Activated CD8-positive, alpha-beta T cell treated with anti-CD3 and anti-CD28 coated beads, Interleukin-2, amount 10 ng/mL, durations not matched to agents 7 days and 5 days (primary cell): ENCODE measurements around the gene TTC39C. TPM values are rescaled to one million over a fixed set of nuclear protein-coding genes. Genes with fewer than 3 reads are reported as not detected.

Experiments used
- ATAC-seq: fragments of 150-1000 bp; cut with Tn5 transposase; one replicate; pipeline ENCODE4 v1.10.0; 2021; ENCODE audit warnings: moderate library complexity
- CTCF ChIA-PET: fragments of 350-600 bp; sonication (Branson Sonifier 250); formaldehyde crosslinking; loops from one replicate; lab custom pipeline; 2021; ENCODE audit warnings: antibody characterized with exemption; lab: Charles Lee
- POLR2A ChIA-PET: fragments of 350-600 bp; sonication (Branson Sonifier 250); formaldehyde crosslinking; loops from one replicate; lab custom pipeline; 2021; ENCODE audit warnings: antibody characterized with exemption; lab: Charles Lee
- DNase-seq: peaks from one replicate; pipeline ENCODE4 v3.0.0-alpha.2; 2020
- H3K27ac Mint-ChIP-seq: one replicate; pipeline ENCODE4 v1.8.0; 2021; ENCODE audit warnings: mild to moderate bottlenecking, mixed read lengths
- H3K27me3 Mint-ChIP-seq: one replicate; pipeline ENCODE4 v1.8.0; 2021; ENCODE audit warnings: low read depth, mixed read lengths
- H3K36me3 Mint-ChIP-seq: one replicate; pipeline ENCODE4 v1.8.0; 2021; ENCODE audit warnings: low read depth, mixed read lengths
- H3K4me1 Mint-ChIP-seq: one replicate; pipeline ENCODE4 v1.8.0; 2021; ENCODE audit warnings: low read depth, mixed read lengths
- H3K4me3 Mint-ChIP-seq: one replicate; pipeline ENCODE4 v1.8.0; 2021; ENCODE audit warnings: mild to moderate bottlenecking, mixed read lengths
- H3K9me3 Mint-ChIP-seq: one replicate; pipeline ENCODE4 v1.8.0; 2022; ENCODE audit warnings: mixed read lengths; ENCODE audit not compliant: insufficient read depth
- total RNA-seq, 2 experiments: library from RNA; stranded (reverse); gene quantifications; one replicate each; pipeline ENCODE4 v1.2.3, GENCODE V29; 2021

Gene TTC39C
- total RNA-seq, 2 experiments from 2014 or later: 71.5 to 72.2 TPM

DNA sequence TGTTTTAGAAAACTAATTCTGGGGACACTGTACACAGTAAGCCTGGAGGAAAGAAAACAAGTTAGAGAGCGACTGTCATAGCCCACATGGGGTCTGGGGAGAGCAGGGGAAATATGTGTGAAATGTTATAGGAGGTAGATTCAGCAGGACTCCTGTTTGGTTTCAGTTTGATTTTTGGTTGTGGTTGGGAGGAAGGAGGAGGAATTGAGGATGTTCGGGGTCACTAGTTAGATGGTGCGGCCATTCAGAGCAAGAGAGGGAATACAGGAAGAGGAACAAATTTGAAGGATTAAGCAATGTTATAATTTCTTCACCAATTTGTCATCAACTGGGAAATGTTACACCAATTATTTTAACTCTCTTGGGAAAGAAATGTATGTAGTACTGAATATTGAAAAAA is 25.1 kb downstream of the TTC39C start:
- Mint-ChIP-seq H3K4me1 (peaks cover 37% of the 10 kb centered on the region), H3K9me3 (no peaks in the 10 kb centered on the region), H3K36me3 (peaks cover 42% of the 10 kb centered on the region), H3K27me3 (no peaks in the 10 kb centered on the region), H3K27ac (peak overlapping the region; percentile 1), H3K4me3 (no peak overlapping the region)
- DNase-seq (no peak), ATAC-seq (no peak)
- POLR2A ChIA-PET: no interaction called here
- CTCF ChIA-PET: no interaction called here

DNA sequence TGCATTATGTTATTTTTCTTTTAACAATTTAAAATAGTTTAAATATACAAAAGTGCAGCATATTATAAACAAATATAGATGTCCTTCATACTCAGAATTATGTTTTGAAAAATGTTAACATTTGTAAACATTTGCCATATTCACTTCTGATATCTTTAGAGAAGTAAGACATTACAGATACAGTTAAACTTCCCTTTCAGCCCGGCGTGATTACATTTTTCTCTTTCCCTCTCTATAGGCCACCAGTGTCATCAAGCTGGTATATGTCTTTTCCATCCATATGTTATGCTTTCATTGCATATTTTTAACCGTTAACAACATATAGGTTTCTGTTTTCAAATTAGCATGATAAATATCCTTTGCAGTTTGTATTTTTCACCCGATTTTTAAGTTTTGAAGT is 27.1 kb downstream of the TTC39C start:
- Mint-ChIP-seq H3K27me3 (no peaks in the 10 kb centered on the region), H3K27ac (no peak overlapping the region), H3K36me3 (peaks cover 36% of the 10 kb centered on the region), H3K4me3 (no peak overlapping the region), H3K9me3 (no peaks in the 10 kb centered on the region), H3K4me1 (peaks cover 37% of the 10 kb centered on the region)
- ChIA-PET CTCF (interaction anchor here (0.9 kb wide), 1 partner anchor 14 kb away, joined by 3 read pairs; no protein-coding TSS in a partner anchor), POLR2A (interaction anchor here (0.6 to 1.0 kb wide), 3 partner anchors 41 to 224 kb away, joined by 3 to 6 read pairs (median 3); no protein-coding TSS in a partner anchor)
- DNase-seq (no peak), ATAC-seq (no peak)

- peaks cover 27% of the 10 kb centered on the region for H3K36me3 Mint-ChIP-seq
- no peak overlapping the region for H3K27ac Mint-ChIP-seq
- no peak overlapping the region for H3K4me3 Mint-ChIP-seq
- H3K4me1 Mint-ChIP-seq: peaks cover 29% of the 10 kb centered on the region
- no peaks in the 10 kb centered on the region for H3K27me3 Mint-ChIP-seq
- no peaks in the 10 kb centered on the region for H3K9me3 Mint-ChIP-seq
- POLR2A ChIA-PET: no interaction called here
- no peak for ATAC-seq
- CTCF ChIA-PET: interaction anchor here (0.7 to 0.9 kb wide), 3 partner anchors 12 to 88 kb away, joined by 3 read pairs; no protein-coding TSS in a partner anchor
- DNase-seq: no peak
These were observed 28.8 kb downstream of the TTC39C start for GRCh38 chr18:24043403-24043802.

GRCh38 chr18:24048261-24048660 is 33.7 kb downstream of the TTC39C start:
- Mint-ChIP-seq H3K27ac (no peak overlapping the region), H3K36me3 (peaks cover 28% of the 10 kb centered on the region), H3K4me3 (no peak overlapping the region), H3K9me3 (no peaks in the 10 kb centered on the region), H3K4me1 (peaks cover 44% of the 10 kb centered on the region), H3K27me3 (no peaks in the 10 kb centered on the region)
- no peak for DNase-seq
- POLR2A ChIA-PET: no interaction called here
- ATAC-seq: no peak
- CTCF ChIA-PET: interaction anchor here (1.1 kb wide), 1 partner anchor 129 kb away, joined by 4 read pairs; no protein-coding TSS in a partner anchor

GRCh38 chr18:24049142-24049541 is 34.6 kb downstream of the TTC39C start:
- ChIA-PET CTCF (no interaction called here), POLR2A (no interaction called here)
- Mint-ChIP-seq H3K4me1 (peaks cover 51% of the 10 kb centered on the region), H3K36me3 (peaks cover 26% of the 10 kb centered on the region), H3K9me3 (no peaks in the 10 kb centered on the region), H3K27ac (no peak overlapping the region), H3K27me3 (no peaks in the 10 kb centered on the region), H3K4me3 (no peak overlapping the region)
- no peak for ATAC-seq
- no peak for DNase-seq

DNA sequence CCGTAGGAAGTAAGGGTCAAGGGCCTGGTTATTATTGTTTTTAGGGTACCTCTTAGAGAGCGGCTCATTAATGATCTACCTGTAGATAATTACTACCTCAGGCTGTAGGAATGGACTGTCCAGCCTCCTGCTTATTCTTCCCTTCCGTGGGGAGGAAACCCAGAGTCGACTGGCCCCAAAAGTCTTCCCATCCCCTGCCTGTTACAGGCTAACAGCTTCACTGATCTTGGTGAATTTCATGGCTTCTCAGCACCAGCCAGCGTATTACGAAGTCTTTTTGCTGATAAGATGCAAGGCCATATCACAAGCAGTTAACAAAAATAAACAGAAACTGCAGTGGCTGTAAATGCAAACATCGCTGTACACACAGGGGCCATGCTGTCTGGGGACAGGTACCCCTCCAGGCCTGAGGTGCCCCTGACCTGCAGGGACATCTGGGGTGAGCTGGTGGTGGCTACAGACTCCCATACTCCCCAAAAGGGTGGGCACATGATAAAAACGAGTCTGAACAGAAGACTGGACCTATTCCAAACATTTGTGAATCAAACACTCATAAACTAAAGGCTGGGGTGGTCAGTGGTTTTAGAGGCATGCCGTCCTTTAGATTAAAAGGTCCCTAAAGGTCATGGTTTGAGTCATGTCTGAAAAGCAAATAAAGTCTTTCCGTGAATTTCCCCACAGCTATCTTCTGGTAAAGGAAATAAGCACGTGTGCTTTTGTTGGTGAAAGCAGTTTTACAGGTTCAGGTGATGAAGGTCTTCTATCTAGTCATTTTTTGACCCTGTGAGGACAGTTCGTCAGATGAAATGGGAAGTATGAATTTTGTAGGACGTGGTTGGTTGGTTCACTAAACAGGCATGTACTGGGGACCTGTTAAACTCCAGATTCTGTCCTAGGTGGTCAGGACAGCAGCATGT is 36.7 kb downstream of the TTC39C start:
- H3K9me3 Mint-ChIP-seq: no peaks in the 10 kb centered on the region
- H3K4me1 Mint-ChIP-seq: peaks cover 68% of the 10 kb centered on the region
- no peak for ATAC-seq
- peak overlapping the region; percentile 47 for H3K27ac Mint-ChIP-seq
- ChIA-PET POLR2A (interaction anchor here (0.6 kb wide), 1 partner anchor 17 kb away, joined by 3 read pairs; no protein-coding TSS in a partner anchor), CTCF (interaction anchor here (0.9 to 1.3 kb wide), 2 partner anchors 19 to 30 kb away, joined by 3 read pairs; no protein-coding TSS in a partner anchor)
- H3K27me3 Mint-ChIP-seq: no peaks in the 10 kb centered on the region
- no peak for DNase-seq
- H3K36me3 Mint-ChIP-seq: peaks cover 26% of the 10 kb centered on the region
- peak overlapping the region; percentile 18 for H3K4me3 Mint-ChIP-seq

DNA sequence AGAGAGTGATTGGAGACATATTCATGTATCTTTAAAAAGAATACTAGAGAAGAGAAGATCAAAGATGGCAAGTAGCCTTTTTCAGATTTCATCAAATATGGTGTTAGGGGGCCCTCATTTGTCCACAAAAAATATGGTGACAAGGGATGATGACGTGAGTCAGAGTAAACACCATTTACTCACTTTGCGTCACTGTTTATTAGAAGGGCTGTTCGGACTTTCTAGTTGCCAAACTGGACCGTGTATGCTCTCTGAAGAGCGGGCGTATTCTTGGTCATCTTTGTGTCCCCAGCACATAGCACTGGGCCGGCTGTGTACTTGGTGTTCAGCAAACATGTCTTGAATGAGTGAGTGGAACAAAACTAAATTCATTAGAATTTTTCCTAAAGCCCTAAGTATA is 37.5 kb downstream of the TTC39C start:
- Mint-ChIP-seq H3K27me3 (no peaks in the 10 kb centered on the region), H3K9me3 (no peaks in the 10 kb centered on the region), H3K4me1 (peaks cover 72% of the 10 kb centered on the region), H3K36me3 (peaks cover 30% of the 10 kb centered on the region), H3K27ac (no peak overlapping the region), H3K4me3 (no peak overlapping the region)
- ChIA-PET POLR2A (no interaction called here), CTCF (no interaction called here)
- no peak for DNase-seq
- ATAC-seq: no peak

- no peak for DNase-seq
- peaks cover 69% of the 10 kb centered on the region for H3K4me1 Mint-ChIP-seq
- H3K4me3 Mint-ChIP-seq: no peak overlapping the region
- H3K27ac Mint-ChIP-seq: peak overlapping the region; percentile 37
- H3K9me3 Mint-ChIP-seq: no peaks in the 10 kb centered on the region
- no peaks in the 10 kb centered on the region for H3K27me3 Mint-ChIP-seq
- ATAC-seq: no peak
- CTCF ChIA-PET: interaction anchor here (1.0 to 1.3 kb wide), 3 partner anchors 23 to 134 kb away, joined by 3 to 4 read pairs (median 3); no protein-coding TSS in a partner anchor
- peaks cover 37% of the 10 kb centered on the region for H3K36me3 Mint-ChIP-seq
- POLR2A ChIA-PET: no interaction called here
These were observed 38.7 kb downstream of the TTC39C start for GRCh38 chr18:24053211-24053610.

DNA sequence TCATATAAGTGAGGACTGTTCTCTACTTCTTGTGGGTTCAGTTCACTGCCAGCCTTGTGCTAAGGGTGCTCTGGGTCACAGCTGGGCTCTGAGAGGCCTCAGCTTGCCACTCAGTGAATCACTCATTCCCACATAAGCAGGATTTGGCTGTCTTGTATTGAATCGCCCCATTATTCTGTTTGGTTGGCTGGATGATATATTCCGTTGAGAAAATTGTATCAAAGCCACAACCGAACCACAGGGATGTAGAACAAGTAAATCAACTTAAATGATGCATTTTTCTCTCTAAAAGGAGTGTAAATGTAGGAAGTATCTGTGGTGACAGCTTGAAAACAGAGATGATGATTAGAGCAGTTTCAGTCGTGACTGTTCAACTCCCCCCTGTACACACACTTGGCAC is 39.6 kb downstream of the TTC39C start:
- no peaks in the 10 kb centered on the region for H3K9me3 Mint-ChIP-seq

GRCh38 chr18:24055009-24055804 is 40.7 kb downstream of the TTC39C start:
- Mint-ChIP-seq H3K27ac (no peak overlapping the region), H3K27me3 (no peaks in the 10 kb centered on the region), H3K4me3 (peak overlapping the region; percentile 2), H3K4me1 (peaks cover 67% of the 10 kb centered on the region), H3K36me3 (peaks cover 38% of the 10 kb centered on the region), H3K9me3 (no peaks in the 10 kb centered on the region)
- ATAC-seq: no peak
- ChIA-PET CTCF (interaction anchor here (0.6 to 1.3 kb wide), 6 partner anchors 12 to 178 kb away, joined by 3 to 4 read pairs (median 3); no protein-coding TSS in a partner anchor), POLR2A (interaction anchor here (0.8 kb wide), 1 partner anchor 50 kb away, joined by 3 read pairs; no protein-coding TSS in a partner anchor)
- DNase-seq: no peak

More for the DNA sequence above, 39.6 kb downstream of the TTC39C start:
- ATAC-seq (peak; percentile 65), DNase-seq (no peak)
- Mint-ChIP-seq H3K27me3 (no peaks in the 10 kb centered on the region), H3K27ac (peak overlapping the region; percentile 30), H3K36me3 (peaks cover 35% of the 10 kb centered on the region), H3K4me1 (peaks cover 65% of the 10 kb centered on the region), H3K4me3 (no peak overlapping the region)
- ChIA-PET CTCF (interaction anchor here (1.2 to 1.3 kb wide), 2 partner anchors 22 to 135 kb away, joined by 3 to 4 read pairs; no protein-coding TSS in a partner anchor), POLR2A (interaction anchor here (1.0 kb wide), 1 partner anchor 31 kb away, joined by 3 read pairs; no protein-coding TSS in a partner anchor)

GRCh38 chr18:24055878-24056277 is 41.3 kb downstream of the TTC39C start:
- ATAC-seq: no peak

More at GRCh38 chr18:24055878-24056277, 41.3 kb downstream of the TTC39C start:
- H3K36me3 Mint-ChIP-seq: peaks cover 36% of the 10 kb centered on the region
- peaks cover 63% of the 10 kb centered on the region for H3K4me1 Mint-ChIP-seq
- no peaks in the 10 kb centered on the region for H3K9me3 Mint-ChIP-seq
- ChIA-PET POLR2A (interaction anchor here (0.8 kb wide), 1 partner anchor 49 kb away, joined by 3 read pairs; no protein-coding TSS in a partner anchor), CTCF (interaction anchor here (0.6 to 1.3 kb wide), 6 partner anchors 13 to 179 kb away, joined by 3 to 4 read pairs (median 3); no protein-coding TSS in a partner anchor)
- no peak for DNase-seq
- H3K27ac Mint-ChIP-seq: no peak overlapping the region
- no peak overlapping the region for H3K4me3 Mint-ChIP-seq
- H3K27me3 Mint-ChIP-seq: no peaks in the 10 kb centered on the region
